K562 (cell line): Measurements from ENCODE around the gene LGR6. TPM values are rescaled to one million over a fixed set of nuclear protein-coding genes. Genes with fewer than 3 reads are reported as not detected.
A peak's percentile ranks its signal among the peaks of the same experiment; 100 is the strongest.

ENCODE experiments used
- ATAC-seq: fragments of 200-7000 bp; cut with Tn5 transposase; 3 replicates; pipeline ENCODE4 v1.9.1; 2020; ENCODE audit warnings: moderate library complexity
- BruUV-seq: library from RNA; stranded (reverse); fragments of 400-500 nt; replicated peaks from 2 replicates; lab custom pipeline; 2021; lab: Mats Ljungman, UMichigan
- CTCF ChIA-PET: fragments of 300-600 bp; formaldehyde crosslinking; extraction: SDS; loops from one replicate; lab custom pipeline; 2021; ENCODE audit warnings: low intra/inter-chr PET ratio; lab: Yijun Ruan, JAX
- POLR2A ChIA-PET: fragments of 300-600, 350-650 bp; sonication (Branson Sonifier 250); formaldehyde crosslinking; extraction: SDS; loops from one replicate; lab custom pipeline; 2021; ENCODE audit warnings: antibody characterized with exemption, inconsistent platforms; lab: Yijun Ruan, JAX
- DNase-seq, 4 experiments: peaks; one replicate each; pipeline versions ENCODE4 v3.0.0 to v3.0.0-alpha.2; 2011 to 2018; ENCODE audit warnings: low spot score in 3 of 4, mixed read lengths in 3 of 4; ENCODE audit errors: extremely low read depth in 1 of 4
- FAIRE-seq: peaks from 2 replicates; lab custom pipeline; 2011; peaks lifted over from hg19 to GRCh38; lab: Jason Lieb, UNC
- H2AFZ ChIP-seq: 2 replicates; pipeline ENCODE4 v1.6.0; 2011; ENCODE audit warnings: low read depth, low read length, control low read depth, inconsistent platforms
- H3K27ac ChIP-seq: fragments of 200-600 bp; 3 replicates; pipeline ENCODE4 v1.8.0; 2011; ENCODE audit warnings: low read depth, mild to moderate bottlenecking, control low read depth, inconsistent platforms, low read length, moderate library complexity, mixed read lengths; ENCODE audit errors: extremely low read depth
- H3K27me3 ChIP-seq, 2 experiments: fragments of 300-600 bp in 1 of 2; 2 replicates in 1 of 2; 3 replicates in 1 of 2; pipeline versions ENCODE4 v1.6.0 to v1.8.0; 2011; ENCODE audit warnings: inconsistent platforms in 2 of 2, low read length in 2 of 2, mild to moderate bottlenecking in 1 of 2, mixed read lengths in 1 of 2, moderate library complexity in 1 of 2; ENCODE audit not compliant: control insufficient read depth in 2 of 2, insufficient read depth in 2 of 2
- H3K36me3 ChIP-seq: fragments of 300-600 bp; 3 replicates; pipeline ENCODE4 v1.8.0; 2011; ENCODE audit warnings: mild to moderate bottlenecking, low read length, inconsistent platforms; ENCODE audit not compliant: control insufficient read depth, insufficient read depth
- H3K4me1 ChIP-seq, 2 experiments: fragments of 200-600 bp in 1 of 2; replicated peaks in 1 of 2; 2 replicates in 1 of 2; 3 replicates in 1 of 2; pipeline versions ENCODE4 v1.5.1 to v1.8.0; 2011; ENCODE audit warnings: inconsistent platforms in 2 of 2, low read length in 2 of 2, mild to moderate bottlenecking in 1 of 2, mixed read lengths in 1 of 2, moderate library complexity in 1 of 2; ENCODE audit not compliant: control insufficient read depth in 2 of 2, insufficient read depth in 2 of 2
- H3K4me2 ChIP-seq: 2 replicates; pipeline ENCODE4 v1.6.1; 2011; ENCODE audit warnings: low read length, control low read depth, inconsistent platforms, mixed read lengths; ENCODE audit not compliant: insufficient read depth
- H3K4me3 ChIP-seq: fragments of 200-600 bp; sonication (generic), shearing (Covaris generic); 2 replicates; pipeline ENCODE4 v1.5.1; 2016; ENCODE audit warnings: control low read depth, inconsistent platforms
- H3K79me2 ChIP-seq: fragments of 200-600 bp; 3 replicates; pipeline ENCODE4 v1.8.0; 2011; ENCODE audit warnings: low read length, inconsistent platforms; ENCODE audit not compliant: control insufficient read depth, insufficient read depth
- H3K9ac ChIP-seq, 2 experiments: 2 replicates each; pipeline versions ENCODE4 v1.6.0 to v1.6.1; 2011; ENCODE audit warnings: low read depth in 2 of 2, low read length in 2 of 2, control low read depth in 1 of 2, inconsistent platforms in 1 of 2, mild to moderate bottlenecking in 1 of 2, mixed read lengths in 1 of 2; ENCODE audit not compliant: insufficient read depth in 1 of 2
- H3K9me1 ChIP-seq: one replicate; pipeline ENCODE4 v1.6.0; 2011; ENCODE audit warnings: inconsistent platforms, mild to moderate bottlenecking, low read length, moderate library complexity; ENCODE audit not compliant: control insufficient read depth, insufficient read depth
- H3K9me3 ChIP-seq: replicated peaks from 2 replicates; pipeline ENCODE4 v1.5.1; 2011; ENCODE audit warnings: low read depth, low read length, inconsistent platforms; ENCODE audit not compliant: control insufficient read depth, insufficient read depth
- H4K20me1 ChIP-seq: replicated peaks from 2 replicates; pipeline ENCODE4 v1.6.1; 2011; ENCODE audit warnings: low read length, inconsistent platforms, mixed read lengths; ENCODE audit not compliant: control insufficient read depth, insufficient read depth
- BACH1 ChIP-seq: fragments of 200-800 bp; sonication (Bioruptor generic); IDR thresholded peaks from 2 replicates; pipeline ENCODE4 v1.6.1; 2016; ENCODE audit warnings: missing genetic modification characterization, missing compliant biosample characterization
- CBX1 ChIP-seq: sonication (generic); IDR thresholded peaks from 2 replicates; pipeline ENCODE4 v1.6.1; 2016; ENCODE audit warnings: antibody characterized with exemption, low read depth, mild to moderate bottlenecking
- HINFP ChIP-seq: fragments of 450-650 bp; conservative IDR thresholded peaks from 2 replicates; pipeline ENCODE4 v1.6.1; 2016; ENCODE audit warnings: missing genetic modification characterization, low read depth, mild to moderate bottlenecking, control low read depth, missing compliant biosample characterization
- ZFX ChIP-seq: sonication (generic); formaldehyde crosslinking; IDR thresholded peaks from 2 replicates; pipeline ENCODE4 v1.8.0; 2022; ENCODE audit warnings: mild to moderate bottlenecking, missing genetic modification reagents, moderate library complexity
- ZHX1 ChIP-seq: fragments of 150-350 bp; conservative IDR thresholded peaks from 2 replicates; pipeline ENCODE4 v1.6.1; 2014; ENCODE audit warnings: low read length
- ZNF407 ChIP-seq: fragments of 450-650 bp; IDR thresholded peaks from 2 replicates; pipeline ENCODE4 v1.6.1; 2016; ENCODE audit warnings: low read depth
- WGBS: fragments of 100-300 bp; shearing (Covaris generic); methylation state at CpG from one replicate; pipeline ENCODE4 v1.1.6; 2016; ENCODE audit warnings: low coverage, mixed read lengths; ENCODE audit not compliant: insufficient coverage; ENCODE audit errors: missing lambda C conversion rate; 5-methylcytosine and 5-hydroxymethylcytosine counted together
- in situ Hi-C: fragments of 300-500 bp; cut with MboI; formaldehyde crosslinking; loops from 4 replicates; pipeline ENCODE4 v1.15.0; 2018; ENCODE audit warnings: inconsistent platforms, mixed read lengths
- intact Hi-C: fragments of 100-400 bp; cut with micrococcal nuclease; formaldehyde crosslinking; loops from 2 replicates; pipeline ENCODE4 v1.14.2; 2022
- polyA plus RNA-seq, 8 experiments: library from polyadenylated mRNA; depleted of rRNA in 4 of 8; stranded (reverse) in 5 of 8; unstranded in 3 of 8; fragments of >200 nt; fragmentation: Nextera tagmentation in 2 of 8; fragmentation: Illumina TruSeq in 1 of 8; extraction: Ambion mirVana in 2 of 8; extraction: Trizol in 1 of 8; gene quantifications; 2 replicates each; pipeline versions ENCODE4 v1.2.1 to v1.2.3, GENCODE V29; 2011 to 2014; ENCODE audit warnings: inconsistent platforms in 1 of 8, missing spikeins in 1 of 8
- total RNA-seq, 7 experiments: library from RNA; depleted of rRNA in 6 of 7; stranded (reverse); fragments of >200 nt in 6 of 7; fragmentation: Illumina TruSeq in 2 of 7; extraction: Trizol in 2 of 7; gene quantifications; 2 replicates each; pipeline versions ENCODE4 v1.2.1 to v1.2.3, GENCODE V29; 2011 to 2021; ENCODE audit warnings: low replicate concordance in 1 of 7

Gene LGR6
- total and polyA plus RNA-seq, 9 of the 15 experiments (the other 6 are each of a cell fraction or from before 2014, with no cell fraction given) = 0.01 to 0.54 (median 0.17) TPM; not detected in 1

GRCh38 chr1:202172015-202172355 is 21.6 kb upstream of the LGR6 start (continued):
- TF ChIP-seq ZHX1 (no peak), CBX1 (no peak), ZFX (CRISPR knock-in tag) (no peak)

- Histone ChIP-seq H3K9me1 (no peaks in the 10 kb centered on the region), H3K79me2 (no peaks in the 10 kb centered on the region), H4K20me1 (peaks cover 4% of the 10 kb centered on the region; the same call in 1 of the 2 replicates), H3K9me3 (no peaks in the 10 kb centered on the region), H3K4me3 (no peak overlapping the region), H3K9ac (peak overlapping the region in 1 of 2 experiments; percentile 40; a peak in 1 of 4 replicates), H3K27me3 (no peaks in the 10 kb centered on the region), H2AFZ (no peak overlapping the region), H3K4me1 (peaks cover 0 to 17% of the 10 kb centered on the region in 2 experiments; a peak in 2 of 5 replicates), H3K27ac (no peak overlapping the region), H3K4me2 (no peak overlapping the region), H3K36me3 (peaks cover 37% of the 10 kb centered on the region; the same call in 2 of the 3 replicates)
- ChIA-PET CTCF (no interaction called here), POLR2A (interaction anchor here (0.8 to 1.5 kb wide), 6 partner anchors 8 to 26 kb away, joined by 3 to 12 read pairs (median 3); no protein-coding TSS in a partner anchor)
- in situ Hi-C loops = no loop called here
- no TSS peak for BruUV-seq
- DNase-seq (no peak), FAIRE-seq (no peak), ATAC-seq (no peak)
- 76% methylated on average over 7 of the region's 7 CpGs for WGBS
- intact Hi-C loops = no loop called here
- TF ChIP-seq ZNF407 (no peak), HINFP (tag) (no peak), BACH1 (no peak)
These were observed 19.6 kb upstream of the LGR6 start for GRCh38 chr1:202173993-202174392.
